Measurements from ENCODE around the gene ZNF778.
"Not testable (repeated sequence)": the region's sequence is repeated elsewhere in the genome, so short reads cannot be mapped to it uniquely, and the experiment has no call there.

ZNF778 gene

GRCh38 chr16:89246383-89246902 lies 28.9 kb downstream of the ZNF778 start:
- 0 out of 2 replicates have a peak, but pooled peaks have one; percentile 13 for TF ChIP-seq CTCF (conservative IDR thresholded peaks at IDR 0.05; ENCODE audit: low read length)
- H3K4me3 ChIP-seq (ENCODE audit: low read length) = peak overlapping the region; percentile 52
- no peak for DNase-seq (ENCODE audit: low read depth)

GRCh38 chr16:89246903-89247733 lies 29.6 kb downstream of the ZNF778 start:
- peak overlapping the region; percentile 52 for H3K4me3 ChIP-seq (ENCODE audit: low read length)
- TF ChIP-seq CTCF (conservative IDR thresholded peaks at IDR 0.05; ENCODE audit: low read length) = no peak
- DNase-seq (ENCODE audit: low read depth) = peak; percentile 68

DNA sequence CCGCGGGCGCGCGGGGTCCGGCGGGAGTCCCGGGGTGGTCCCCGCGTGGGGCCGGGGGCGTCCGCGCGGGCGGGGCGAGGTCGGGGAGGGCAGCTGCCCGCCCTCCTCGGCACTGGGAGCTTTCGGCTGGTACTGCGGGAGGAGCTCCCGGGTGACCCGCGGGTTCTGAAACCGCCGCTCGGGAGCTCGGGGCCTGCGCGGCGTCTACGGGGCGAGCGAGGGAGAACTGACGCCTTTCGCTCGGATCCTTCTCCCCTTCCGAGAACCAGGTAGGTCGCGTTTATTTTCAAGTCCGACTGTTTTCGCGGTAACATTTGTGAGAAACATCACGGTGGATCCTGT lies 30.2 kb downstream of the ZNF778 start:
- not testable (repeated sequence) for DNase-seq (ENCODE audit: low read depth)
- peak overlapping the region; percentile 47 for H3K4me3 ChIP-seq (ENCODE audit: low read length)

DNA sequence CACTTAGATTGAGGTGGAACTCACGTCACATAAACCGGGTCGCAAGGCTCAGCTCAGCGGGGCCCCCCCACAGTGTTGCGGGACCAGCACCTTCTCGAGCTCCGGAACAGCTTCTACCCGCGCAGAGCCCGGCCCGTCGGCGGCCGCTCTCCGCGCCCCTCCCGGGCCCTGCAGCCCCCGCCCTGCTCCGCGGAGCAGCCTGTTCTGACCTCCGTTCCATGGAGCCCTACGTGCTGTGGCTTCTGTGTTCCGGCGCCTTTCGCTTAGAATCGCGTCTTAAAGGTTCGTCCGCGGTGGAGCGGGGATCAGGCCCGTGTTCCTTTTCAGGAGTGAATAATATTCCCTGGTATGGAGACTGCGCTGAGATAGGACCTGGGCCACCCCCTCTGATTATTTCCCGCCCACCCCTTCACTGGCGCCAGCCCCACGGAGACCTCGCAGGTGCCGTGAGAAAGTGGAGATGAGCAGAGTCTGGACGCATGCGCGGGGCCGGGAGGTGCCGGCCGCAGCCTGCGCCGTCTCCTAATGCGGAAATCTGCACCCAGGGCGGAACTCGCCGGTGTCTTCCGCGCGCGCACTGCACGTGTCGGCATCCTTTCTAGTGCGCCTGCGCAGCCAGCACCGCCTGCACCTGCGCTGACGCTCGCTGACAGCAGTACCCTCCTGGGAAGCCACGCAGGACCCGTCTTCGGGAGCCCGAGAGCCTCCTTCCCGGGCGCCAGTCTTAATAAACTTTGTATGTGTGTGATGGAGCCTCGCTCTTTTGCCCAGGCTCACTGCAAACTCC lies 30.9 kb downstream of the ZNF778 start:
- H3K4me3 ChIP-seq (ENCODE audit: low read length) = no peak overlapping the region
- DNase-seq (ENCODE audit: low read depth) = no peak

DNA sequence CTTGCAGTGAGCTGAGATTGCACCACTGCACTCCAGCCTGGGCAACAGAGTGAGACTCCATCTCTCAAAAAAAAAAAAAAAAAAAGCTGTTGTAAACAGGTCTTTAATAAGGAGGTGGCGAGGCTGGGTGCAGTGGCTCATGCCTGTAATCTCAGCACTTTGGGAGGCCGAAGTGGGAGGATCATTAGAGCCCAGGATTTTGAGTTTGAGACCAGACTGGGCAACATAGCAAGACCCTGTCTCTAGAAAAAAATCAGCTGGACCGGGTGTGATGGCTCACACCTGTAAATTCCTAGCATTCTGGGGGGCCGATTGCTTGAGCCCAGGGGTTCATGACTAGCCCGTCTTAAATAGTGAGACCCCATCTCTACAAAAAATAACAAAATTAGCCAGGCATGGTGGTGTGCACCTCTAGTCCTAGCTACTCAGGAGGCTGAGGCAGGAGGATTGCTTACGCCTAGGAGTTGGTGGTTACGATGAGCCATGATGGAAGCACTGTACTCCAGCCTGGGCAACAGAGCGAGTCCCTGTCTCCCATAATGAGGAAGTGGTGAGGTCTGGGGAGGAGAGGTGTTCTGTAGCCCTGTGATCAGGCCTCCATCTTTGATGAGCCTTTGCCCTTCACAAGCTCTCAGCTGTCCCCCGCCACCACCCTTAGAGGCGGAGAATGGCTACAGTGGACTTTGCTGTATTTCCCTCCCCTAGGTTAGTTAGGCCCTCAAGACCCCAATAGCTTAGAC lies 36.2 kb downstream of the ZNF778 start:
- no peak for DNase-seq (ENCODE audit: low read depth)
- no peak overlapping the region for H3K4me3 ChIP-seq (ENCODE audit: low read length)
- TF ChIP-seq CTCF (conservative IDR thresholded peaks at IDR 0.05; ENCODE audit: low read length) = no peak

More for the DNA sequence above, 30.9 kb downstream of the ZNF778 start:
- no peak for TF ChIP-seq CTCF (conservative IDR thresholded peaks at IDR 0.05; ENCODE audit: low read length)

- peak overlapping the region; percentile 50 for H3K4me3 ChIP-seq (ENCODE audit: low read length)
- no peak for TF ChIP-seq CTCF (conservative IDR thresholded peaks at IDR 0.05; ENCODE audit: low read length)
- peak; percentile 40 for DNase-seq (ENCODE audit: low read depth)
These were observed 39.2 kb downstream of the ZNF778 start for GRCh38 chr16:89256651-89257254.

- no peak for TF ChIP-seq CTCF (conservative IDR thresholded peaks at IDR 0.05; ENCODE audit: low read length)
- H3K4me3 ChIP-seq (ENCODE audit: low read length) = peak overlapping the region; percentile 50
- DNase-seq (ENCODE audit: low read depth) = no peak
These were observed 39.8 kb downstream of the ZNF778 start for GRCh38 chr16:89257281-89257731.
